COLO829 (cell line): ENCODE results near the gene TNFSF8.

Experiments used
- DNase-seq: peaks from one replicate; pipeline ENCODE4 v3.0.0; 2012; ENCODE audit warnings: low spot score

TNFSF8 gene, protein sequence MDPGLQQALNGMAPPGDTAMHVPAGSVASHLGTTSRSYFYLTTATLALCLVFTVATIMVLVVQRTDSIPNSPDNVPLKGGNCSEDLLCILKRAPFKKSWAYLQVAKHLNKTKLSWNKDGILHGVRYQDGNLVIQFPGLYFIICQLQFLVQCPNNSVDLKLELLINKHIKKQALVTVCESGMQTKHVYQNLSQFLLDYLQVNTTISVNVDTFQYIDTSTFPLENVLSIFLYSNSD

DNA sequence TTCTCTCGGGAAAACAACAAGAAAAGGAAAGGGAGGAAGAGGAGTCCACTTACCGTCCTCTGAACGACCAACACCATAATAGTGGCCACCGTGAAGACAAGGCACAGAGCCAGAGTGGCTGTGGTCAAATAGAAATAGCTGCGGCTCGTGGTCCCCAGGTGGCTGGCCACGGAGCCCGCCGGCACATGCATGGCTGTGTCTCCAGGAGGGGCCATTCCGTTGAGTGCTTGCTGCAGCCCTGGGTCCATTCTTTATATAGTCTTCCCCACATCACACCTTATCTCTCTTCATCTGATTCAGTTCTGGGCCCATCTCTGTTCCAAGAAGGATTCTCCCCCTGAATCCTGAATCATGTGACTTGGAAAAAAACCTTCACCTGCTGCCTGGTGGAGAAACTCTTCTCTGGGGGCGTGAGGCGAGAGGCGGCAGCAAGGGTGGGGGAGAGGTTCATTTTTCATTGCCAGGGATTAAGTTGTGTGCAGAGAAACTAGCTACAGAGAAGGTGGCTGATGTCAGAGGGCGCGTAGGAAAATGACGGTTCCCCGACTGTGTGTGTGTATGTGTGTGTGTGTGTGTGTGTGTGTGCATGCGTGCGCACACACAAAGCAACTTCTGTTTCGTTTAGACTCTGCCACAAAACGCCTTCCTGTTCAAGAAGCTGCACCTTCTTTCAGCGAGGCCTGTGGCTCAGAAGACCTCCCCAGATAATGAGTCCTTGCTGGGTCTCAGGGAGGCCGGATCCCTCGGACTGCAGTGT lies at the start of gene TNFSF8:
TSS of gene TNFSF8 (minus strand) at position 536 of the 757 bp plus-strand sequence. CDS start at position 248, 288 bp downstream.
- DNase-seq, result no peak

DNA sequence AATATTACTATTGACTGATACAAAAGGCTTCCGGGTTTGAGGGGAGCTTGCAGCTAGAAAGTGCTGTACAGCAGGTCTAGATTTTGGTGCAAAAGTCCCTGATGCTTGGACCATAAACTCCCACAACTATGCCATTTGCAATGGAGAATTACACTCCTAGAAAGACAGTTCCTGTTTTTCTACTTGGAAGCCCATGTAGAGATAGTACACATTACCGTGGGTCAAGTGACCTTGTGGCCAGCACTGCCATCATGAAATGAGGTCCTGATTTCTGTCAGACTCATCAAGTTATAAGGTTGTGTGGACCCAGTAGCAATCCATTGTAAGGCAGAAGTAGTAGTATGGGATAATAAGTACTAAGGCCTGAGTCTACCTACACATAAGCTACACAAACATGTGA lies 42.8 kb upstream of the TNFSF8 start:
- DNase-seq, result no peak

DNA sequence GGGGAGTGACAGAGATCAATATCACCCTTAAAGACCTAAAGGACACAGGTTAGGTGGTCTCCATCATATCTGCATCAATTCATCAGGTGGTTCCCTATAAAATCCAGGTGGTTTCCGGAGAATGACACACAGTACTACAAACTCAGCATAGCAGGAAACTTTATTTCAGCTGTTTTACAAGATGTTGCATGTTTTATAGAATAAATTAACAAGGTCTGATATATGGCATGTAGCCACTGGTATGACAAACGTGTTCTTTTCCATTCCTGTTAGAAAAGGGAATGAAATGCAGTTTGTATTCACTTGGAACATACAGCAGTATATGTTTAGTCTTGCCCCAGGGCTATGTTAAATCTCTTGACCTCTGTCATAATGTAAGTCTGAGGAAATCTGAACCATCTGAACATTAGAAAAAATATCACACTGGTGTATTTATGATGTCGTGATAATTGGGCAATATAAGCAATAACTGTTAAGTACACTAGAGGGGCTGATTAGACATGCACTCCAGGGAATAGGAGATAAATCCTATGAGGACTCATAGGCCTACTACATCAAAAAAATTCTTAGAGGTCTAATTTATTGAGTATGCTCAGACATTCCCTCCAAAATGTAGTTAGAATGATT lies 42.2 kb upstream of the TNFSF8 start:
- DNase-seq, result no peak

- DNase-seq, result no peak
Observed at GRCh38 chr9:114969269-114969668, 38.9 kb upstream of the TNFSF8 start.

GRCh38 chr9:114968671-114969070 lies 38.3 kb upstream of the TNFSF8 start:
- DNase-seq, result peak; percentile 21

DNA sequence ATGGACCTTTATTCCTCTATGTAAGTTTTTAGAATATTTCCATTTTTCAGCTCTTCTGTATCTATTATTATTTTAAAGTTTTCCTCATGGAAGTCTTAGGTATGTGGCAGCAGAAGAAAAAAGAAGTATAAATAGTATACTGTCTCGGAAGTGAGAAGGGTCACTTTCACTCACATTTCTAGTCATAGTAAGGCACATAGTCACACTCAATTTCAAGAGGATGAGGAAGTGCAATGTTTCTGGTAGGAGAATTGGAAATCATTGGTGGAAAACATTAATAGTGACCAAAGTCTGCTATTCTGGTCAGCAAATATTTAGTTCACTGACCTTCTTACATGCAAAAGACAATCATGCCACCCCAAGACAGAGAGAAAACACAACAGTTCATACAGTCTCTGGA lies 35.2 kb upstream of the TNFSF8 start:
- no peak for DNase-seq

DNA sequence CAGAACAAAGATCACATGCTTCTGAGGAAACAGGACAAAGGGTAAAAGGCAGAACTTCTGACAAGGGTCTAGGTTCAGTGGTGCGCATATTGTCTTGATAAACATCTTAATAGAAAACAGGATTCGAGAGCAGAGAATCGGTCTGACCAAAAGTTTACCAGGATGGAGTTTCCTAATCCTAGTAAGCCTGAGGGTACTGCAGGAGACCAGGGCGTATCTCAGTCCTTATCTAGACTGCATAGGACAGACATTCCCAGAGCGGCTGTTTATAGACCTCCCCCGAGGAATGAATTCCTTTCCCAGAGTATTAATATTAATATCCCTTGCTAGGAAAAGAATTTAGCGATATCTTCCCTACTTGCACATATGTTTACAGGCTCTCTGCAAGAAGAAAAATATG lies 32.4 kb upstream of the TNFSF8 start:
- DNase-seq, result no peak

- DNase-seq, result no peak
Observed at GRCh38 chr9:114960276-114960675, 29.9 kb upstream of the TNFSF8 start.

DNA sequence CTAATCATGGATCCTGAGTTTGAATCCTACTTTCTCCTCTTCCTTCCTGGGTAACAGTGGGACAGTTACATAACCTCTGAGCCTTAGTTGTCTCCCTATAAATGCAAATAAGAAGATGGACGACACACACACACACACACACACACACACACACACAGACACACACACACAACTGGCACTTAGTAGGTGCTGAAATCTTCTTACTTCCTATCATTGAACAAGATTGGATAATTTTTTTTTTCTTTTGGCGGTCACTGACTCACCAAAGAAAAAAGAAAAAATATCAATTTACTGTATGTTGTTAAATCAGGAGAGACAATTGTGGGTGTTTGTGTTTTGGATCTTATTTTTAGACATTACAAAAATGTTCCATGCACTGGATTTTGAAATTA lies 28.4 kb upstream of the TNFSF8 start:
- no peak for DNase-seq

- DNase-seq, result no peak
Observed at GRCh38 chr9:114958021-114958843, 27.8 kb upstream of the TNFSF8 start.

GRCh38 chr9:114957558-114957957 lies 27.2 kb upstream of the TNFSF8 start:
- no peak for DNase-seq

GRCh38 chr9:114954956-114955582 lies 24.7 kb upstream of the TNFSF8 start:
- DNase-seq, result no peak

DNA sequence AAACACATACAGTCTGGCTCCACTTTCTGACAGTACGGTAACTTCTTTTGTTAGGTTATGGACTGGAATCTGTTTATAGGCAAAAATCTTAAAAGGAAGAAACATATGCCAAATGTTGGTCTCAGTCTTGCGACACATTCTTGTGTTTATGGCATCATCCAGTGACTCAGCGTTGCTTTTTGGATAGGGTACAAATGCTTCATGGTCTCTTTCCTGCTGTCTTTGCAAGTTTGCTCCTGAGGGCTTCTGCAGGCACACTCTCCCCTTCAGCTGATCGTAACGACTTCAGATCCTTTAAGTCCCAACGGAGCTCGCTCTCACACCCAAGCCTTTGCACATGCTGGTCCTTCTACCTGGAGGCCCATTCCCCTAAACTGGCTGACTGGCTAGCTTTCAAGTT lies 23.6 kb upstream of the TNFSF8 start:
- DNase-seq, result no peak

- DNase-seq, result no peak
Observed at GRCh38 chr9:114953046-114953445, 22.7 kb upstream of the TNFSF8 start.

- no peak for DNase-seq
Observed at GRCh38 chr9:114950761-114951160, 20.4 kb upstream of the TNFSF8 start.

DNA sequence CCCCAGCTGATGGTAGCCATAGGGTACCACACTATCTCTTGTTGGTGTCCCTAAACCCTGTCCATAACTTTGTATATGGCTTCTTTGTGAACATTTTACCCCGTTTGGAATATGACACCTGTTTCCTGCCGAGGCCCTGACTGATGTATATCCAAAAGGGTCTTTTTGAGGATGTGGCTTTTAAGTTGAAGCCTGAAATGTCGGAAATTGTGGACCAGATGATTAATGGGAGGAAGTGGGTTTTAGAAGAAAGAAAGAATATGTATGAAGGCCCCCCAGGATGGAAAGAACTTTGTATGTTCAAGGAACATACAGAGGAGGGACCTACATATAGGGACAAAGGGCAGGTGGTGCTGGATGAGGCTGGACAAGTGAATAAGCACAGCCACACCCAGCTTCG lies 16.7 kb upstream of the TNFSF8 start:
- no peak for DNase-seq

GRCh38 chr9:114945616-114946412 lies 15.4 kb upstream of the TNFSF8 start:
- DNase-seq, result no peak

DNA sequence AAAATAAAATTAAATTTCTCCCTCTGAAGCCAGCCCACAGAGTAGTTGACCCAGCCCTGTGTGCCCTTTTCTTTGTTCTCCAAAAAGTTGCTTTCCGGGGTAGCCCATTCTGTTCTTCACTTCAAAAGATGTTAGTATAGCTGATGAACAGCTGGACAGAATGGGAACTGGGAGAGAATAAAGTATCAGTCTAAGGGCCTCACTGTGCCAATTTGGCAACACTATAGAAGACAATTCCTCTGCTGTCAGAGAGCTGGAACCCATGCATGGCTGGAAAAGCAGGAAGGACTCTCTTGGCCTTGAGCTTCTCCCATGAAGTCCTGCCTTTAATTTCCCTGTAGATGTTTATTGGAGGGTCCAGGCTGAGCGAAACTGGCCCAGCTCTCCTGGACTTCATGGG lies 11.0 kb upstream of the TNFSF8 start:
- DNase-seq, result no peak

DNA sequence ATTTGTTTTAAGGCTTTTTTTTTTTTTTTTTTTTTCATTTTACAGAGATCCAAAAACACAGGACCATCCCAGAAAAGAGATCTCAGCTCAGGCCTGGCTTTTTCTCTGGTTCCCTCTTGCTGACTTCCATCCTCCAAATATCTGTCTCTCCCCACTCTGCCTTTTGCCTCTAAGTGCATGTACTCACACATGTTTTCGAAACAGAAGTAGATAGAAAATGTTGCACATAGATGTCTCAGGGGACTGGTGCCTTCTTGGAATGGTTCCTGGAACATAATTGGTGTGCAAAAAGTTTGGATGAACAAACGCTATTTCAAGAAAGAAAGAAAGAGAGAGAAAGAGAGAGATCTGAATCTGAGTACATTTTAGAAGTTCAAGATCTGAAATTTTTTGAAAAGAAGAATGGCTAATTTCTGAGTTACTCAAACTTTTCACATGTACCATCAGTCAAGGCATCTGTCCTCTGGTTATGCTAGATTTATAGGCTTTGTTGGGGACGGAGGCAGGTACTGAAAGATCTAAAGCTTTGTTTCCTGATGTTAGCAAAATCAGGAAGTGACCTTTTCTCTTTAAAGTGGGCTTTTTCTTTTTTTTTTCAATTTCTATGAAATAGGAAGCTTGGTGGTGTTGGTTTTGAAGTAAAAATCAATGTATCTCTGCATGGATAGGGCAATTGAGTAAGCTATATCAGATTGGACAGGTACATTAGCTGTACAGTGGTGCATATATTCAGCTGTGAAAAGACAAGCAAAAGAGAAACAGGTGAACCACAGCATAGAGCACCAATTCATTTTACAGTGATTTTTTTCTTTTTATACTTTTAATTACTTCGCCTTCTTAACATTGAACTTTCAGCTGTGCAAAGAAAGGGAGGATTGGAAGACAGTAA lies 8.5 kb upstream of the TNFSF8 start:
- no peak for DNase-seq

GRCh38 chr9:114937516-114937915 lies 7.1 kb upstream of the TNFSF8 start:
- no peak for DNase-seq
